Breast epithelium (tissue), 4 donors: ENCODE measurements around the gene HYDIN. TPM values are rescaled to one million over a fixed set of nuclear protein-coding genes. Genes with fewer than 3 reads are reported as not detected.
A peak's percentile ranks its signal among the peaks of the same experiment; 100 is the strongest.

Source experiments
- DNase-seq, 2 donors: peaks; one replicate each; pipeline ENCODE4 v3.0.0-alpha.2; 2019; ENCODE audit warnings: low spot score in 2 of 2
- H3K27ac ChIP-seq, 2 donors: fragments of 200-600 bp; sonication (generic) in 1 of 2; one replicate each; pipeline ENCODE4 v1.5.1; 2016 to 2019; ENCODE audit warnings: mild to moderate bottlenecking in 1 of 2
- H3K27me3 ChIP-seq, 2 donors: fragments of 200-600 bp; sonication (generic) in 1 of 2; one replicate each; pipeline versions ENCODE4 v1.5.1 to v1.6.0; 2017 to 2019; ENCODE audit warnings: control low read depth in 1 of 2, mild to moderate bottlenecking in 1 of 2
- H3K36me3 ChIP-seq: fragments of 200-600 bp; one replicate; pipeline ENCODE4 v1.5.1; 2019
- H3K4me1 ChIP-seq, 2 donors: fragments of 200-600 bp; sonication (generic); one replicate each; pipeline ENCODE4 v1.5.1; 2016 to 2019; ENCODE audit warnings: control low read depth in 1 of 2
- H3K4me3 ChIP-seq, 3 donors: fragments of 200-600 bp; sonication (generic); 1 replicate in 2 of 3; 2 replicates in 1 of 3; pipeline ENCODE4 v1.5.1; 2016 to 2019; ENCODE audit warnings: mild to moderate bottlenecking in 3 of 3, moderate library complexity in 2 of 3
- H3K9me3 ChIP-seq, 2 donors: fragments of 200-600 bp; sonication (generic) in 1 of 2; one replicate each; pipeline ENCODE4 v1.5.1; 2016 to 2019; ENCODE audit warnings: control low read depth in 1 of 2
- CTCF ChIP-seq, 3 donors: fragments of 450-650 bp; IDR thresholded peaks; one replicate each; pipeline ENCODE4 v1.5.1; 2016 to 2017; ENCODE audit warnings: antibody characterized with exemption in 3 of 3, mild to moderate bottlenecking in 3 of 3, moderate library complexity in 3 of 3
- POLR2A ChIP-seq: fragments of 450-650 bp; IDR thresholded peaks from one replicate; pipeline ENCODE4 v1.6.1; 2016; ENCODE audit warnings: antibody characterized with exemption, mild to moderate bottlenecking, moderate library complexity
- POLR2AphosphoS5 ChIP-seq, 3 donors: sonication (generic); formaldehyde crosslinking; IDR thresholded peaks; one replicate each; pipeline ENCODE4 v1.6.1; 2017; ENCODE audit warnings: antibody characterized with exemption in 3 of 3
- intact Hi-C: fragments of 100-400 bp; cut with DNase I; formaldehyde crosslinking; loops from one replicate; pipeline ENCODE4 v1.15.1; 2023; ENCODE audit warnings: low total_unique reads
- total RNA-seq, 3 donors: library from RNA; depleted of rRNA; stranded (reverse); fragments of >200 nt; gene quantifications; one replicate each; pipeline ENCODE4 v1.1.0, GENCODE V29; 2016

The HYDIN gene
- total RNA-seq, 3 donors from 2014 or later = 0.96 to 9.4 (median 4.9) TPM

GRCh38 chr16:71255721-71256120 is 25.2 kb upstream of the HYDIN start:
- TF ChIP-seq POLR2AphosphoS5 (IDR thresholded peaks at IDR 0.05) (no peak), CTCF (IDR thresholded peaks at IDR 0.05) (no peak), POLR2A (no peak)
- H3K4me1 ChIP-seq = no peaks in the 10 kb centered on the region
- no peaks in the 10 kb centered on the region for H3K36me3 ChIP-seq
- H3K9me3 ChIP-seq = no peaks in the 10 kb centered on the region
- H3K27me3 ChIP-seq = no peaks in the 10 kb centered on the region
- DNase-seq = no peak
- no peak overlapping the region for H3K27ac ChIP-seq
- no peak overlapping the region for H3K4me3 ChIP-seq
- intact Hi-C loops = no loop called here

- no peak overlapping the region for H3K27ac ChIP-seq
- no peak overlapping the region for H3K4me3 ChIP-seq
- no peak for DNase-seq
- no peaks in the 10 kb centered on the region for H3K36me3 ChIP-seq
- H3K27me3 ChIP-seq = no peaks in the 10 kb centered on the region
- intact Hi-C loops = no loop called here
- no peaks in the 10 kb centered on the region for H3K4me1 ChIP-seq
- TF ChIP-seq POLR2AphosphoS5 (IDR thresholded peaks at IDR 0.05) = no peak
- TF ChIP-seq POLR2A = no peak
- TF ChIP-seq CTCF (IDR thresholded peaks at IDR 0.05) = no peak
- H3K9me3 ChIP-seq = no peaks in the 10 kb centered on the region
Observed at GRCh38 chr16:71254832-71255525, 24.5 kb upstream of the HYDIN start.

GRCh38 chr16:71250461-71251235 is 20.1 kb upstream of the HYDIN start:
- Histone ChIP-seq H3K4me3 (no peak overlapping the region), H3K27ac (peak overlapping the region; percentile 10 to 14), H3K27me3 (no peaks in the 10 kb centered on the region), H3K36me3 (no peaks in the 10 kb centered on the region), H3K4me1 (no peaks in the 10 kb centered on the region), H3K9me3 (no peaks in the 10 kb centered on the region)
- intact Hi-C loops = no loop called here
- peak in 1 of 2 donors; percentile 27 for DNase-seq
- no peak for TF ChIP-seq POLR2A
- no peak for TF ChIP-seq POLR2AphosphoS5 (IDR thresholded peaks at IDR 0.05)
- no peak for TF ChIP-seq CTCF (IDR thresholded peaks at IDR 0.05)

GRCh38 chr16:71249399-71249798 is 18.9 kb upstream of the HYDIN start:
- Histone ChIP-seq H3K4me1 (no peaks in the 10 kb centered on the region), H3K36me3 (no peaks in the 10 kb centered on the region), H3K9me3 (no peaks in the 10 kb centered on the region), H3K27me3 (no peaks in the 10 kb centered on the region), H3K4me3 (no peak overlapping the region), H3K27ac (no peak overlapping the region)
- intact Hi-C loops = no loop called here
- DNase-seq = no peak
- TF ChIP-seq POLR2A (no peak), POLR2AphosphoS5 (IDR thresholded peaks at IDR 0.05) (no peak), CTCF (IDR thresholded peaks at IDR 0.05) (no peak)

GRCh38 chr16:71247478-71247877 is 17.0 kb upstream of the HYDIN start:
- Histone ChIP-seq H3K27me3 (no peaks in the 10 kb centered on the region), H3K4me1 (no peaks in the 10 kb centered on the region), H3K4me3 (no peak overlapping the region), H3K36me3 (no peaks in the 10 kb centered on the region), H3K9me3 (no peaks in the 10 kb centered on the region), H3K27ac (no peak overlapping the region)
- TF ChIP-seq CTCF (IDR thresholded peaks at IDR 0.05) = no peak
- TF ChIP-seq POLR2AphosphoS5 (IDR thresholded peaks at IDR 0.05) = no peak
- TF ChIP-seq POLR2A = no peak
- no peak for DNase-seq
- intact Hi-C loops = no loop called here
